Measurements from ENCODE around the gene AMER1.
"Not testable (repeated sequence)": the region's sequence is repeated elsewhere in the genome, so short reads cannot be mapped to it uniquely, and the experiment has no call there.

AMER1 gene

GRCh38 chrX:64205441-64205734 lies at the start of gene AMER1:
AMER1 (minus strand) TSS chrX:64205708; CDS start chrX:64193286, 12,422 bp downstream.
- no peak for DNase-seq (ENCODE audit: low read depth)

GRCh38 chrX:64230123-64230970 lies 24.8 kb upstream of the AMER1 start, which contains the start of gene ASB12:
ASB12 (minus strand) TSS chrX:64230607; CDS start chrX:64225650, 4,957 bp downstream.
- DNase-seq (ENCODE audit: low read depth): no peak

- DNase-seq (ENCODE audit: low read depth): no peak
Observed at GRCh38 chrX:64229154-64229553, 23.6 kb upstream of the AMER1 start.

GRCh38 chrX:64218023-64218422 lies 12.5 kb upstream of the AMER1 start:
- no peak for DNase-seq (ENCODE audit: low read depth)

GRCh38 chrX:64213989-64214388 lies 8.5 kb upstream of the AMER1 start:
- not testable (repeated sequence) for DNase-seq (ENCODE audit: low read depth)

- no peak for DNase-seq (ENCODE audit: low read depth)
Observed at GRCh38 chrX:64206556-64207162, 1.2 kb upstream of the AMER1 start.

GRCh38 chrX:64205735-64206501 lies 410 bp upstream of the AMER1 start:
- DNase-seq (ENCODE audit: low read depth): peak; percentile 49

GRCh38 chrX:64204701-64205440 lies 637 bp downstream of the AMER1 start:
- DNase-seq (ENCODE audit: low read depth): no peak

GRCh38 chrX:64204252-64204651 lies 1.3 kb downstream of the AMER1 start:
- DNase-seq (ENCODE audit: low read depth): no peak

- no peak for DNase-seq (ENCODE audit: low read depth)
Observed at GRCh38 chrX:64202808-64203325, 2.6 kb downstream of the AMER1 start.

- no peak for DNase-seq (ENCODE audit: low read depth)
Observed at GRCh38 chrX:64198036-64198435, 7.5 kb downstream of the AMER1 start.

GRCh38 chrX:64196606-64197005 lies 8.9 kb downstream of the AMER1 start:
- DNase-seq (ENCODE audit: low read depth): no peak

GRCh38 chrX:64195862-64196261 lies 9.6 kb downstream of the AMER1 start:
- DNase-seq (ENCODE audit: low read depth): no peak

GRCh38 chrX:64192673-64193072 lies 12.8 kb downstream of the AMER1 start:
- no peak for DNase-seq (ENCODE audit: low read depth)

- DNase-seq (ENCODE audit: low read depth): no peak
Observed at GRCh38 chrX:64192040-64192439, 13.5 kb downstream of the AMER1 start.

GRCh38 chrX:64191281-64192010 lies 14.1 kb downstream of the AMER1 start:
- no peak for DNase-seq (ENCODE audit: low read depth)

- no peak for DNase-seq (ENCODE audit: low read depth)
Observed at GRCh38 chrX:64190136-64190740, 15.3 kb downstream of the AMER1 start.

- DNase-seq (ENCODE audit: low read depth): no peak
Observed at GRCh38 chrX:64188901-64189300, 16.6 kb downstream of the AMER1 start.

- DNase-seq (ENCODE audit: low read depth): no peak
Observed at GRCh38 chrX:64187762-64188150, 17.8 kb downstream of the AMER1 start.

- no peak for DNase-seq (ENCODE audit: low read depth)
Observed at GRCh38 chrX:64186974-64187761, 18.3 kb downstream of the AMER1 start.
